DND-41 (cell line): ENCODE data around the gene POLD1.

Experiments used
- EZH2 ChIP-seq: IDR thresholded peaks from 3 replicates; pipeline ENCODE4 v1.6.1; 2012; ENCODE audit warnings: borderline replicate concordance, low read depth, mild to moderate bottlenecking, moderate library complexity, low read length, inconsistent platforms; ENCODE audit not compliant: severe bottlenecking
- TF ChIP-seq, protein P1 (sequence below): IDR thresholded peaks from 2 replicates; pipeline ENCODE4 v1.5.1; 2012; ENCODE audit warnings: borderline replicate concordance, low read length, moderate library complexity, mild to moderate bottlenecking; ENCODE audit not compliant: poor library complexity, severe bottlenecking; ENCODE audit errors: extremely low read depth

- TF ChIP-seq, protein P1, sequence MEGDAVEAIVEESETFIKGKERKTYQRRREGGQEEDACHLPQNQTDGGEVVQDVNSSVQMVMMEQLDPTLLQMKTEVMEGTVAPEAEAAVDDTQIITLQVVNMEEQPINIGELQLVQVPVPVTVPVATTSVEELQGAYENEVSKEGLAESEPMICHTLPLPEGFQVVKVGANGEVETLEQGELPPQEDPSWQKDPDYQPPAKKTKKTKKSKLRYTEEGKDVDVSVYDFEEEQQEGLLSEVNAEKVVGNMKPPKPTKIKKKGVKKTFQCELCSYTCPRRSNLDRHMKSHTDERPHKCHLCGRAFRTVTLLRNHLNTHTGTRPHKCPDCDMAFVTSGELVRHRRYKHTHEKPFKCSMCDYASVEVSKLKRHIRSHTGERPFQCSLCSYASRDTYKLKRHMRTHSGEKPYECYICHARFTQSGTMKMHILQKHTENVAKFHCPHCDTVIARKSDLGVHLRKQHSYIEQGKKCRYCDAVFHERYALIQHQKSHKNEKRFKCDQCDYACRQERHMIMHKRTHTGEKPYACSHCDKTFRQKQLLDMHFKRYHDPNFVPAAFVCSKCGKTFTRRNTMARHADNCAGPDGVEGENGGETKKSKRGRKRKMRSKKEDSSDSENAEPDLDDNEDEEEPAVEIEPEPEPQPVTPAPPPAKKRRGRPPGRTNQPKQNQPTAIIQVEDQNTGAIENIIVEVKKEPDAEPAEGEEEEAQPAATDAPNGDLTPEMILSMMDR = no peak
- no peak for TF ChIP-seq EZH2
Observed at GRCh38 chr19:50393589-50393988, 9.4 kb downstream of the POLD1 start.
